Measurements from ENCODE around the gene CEP162. TPM values are rescaled to one million over a fixed set of nuclear protein-coding genes. Genes with fewer than 3 reads are reported as not detected.
"Not testable (repeated sequence)": the region's sequence is repeated elsewhere in the genome, so short reads cannot be mapped to it uniquely, and the experiment has no call there.

CEP162 gene
- total RNA-seq, 2 donors from 2014 or later: 6.9 to 9.8 TPM

DNA sequence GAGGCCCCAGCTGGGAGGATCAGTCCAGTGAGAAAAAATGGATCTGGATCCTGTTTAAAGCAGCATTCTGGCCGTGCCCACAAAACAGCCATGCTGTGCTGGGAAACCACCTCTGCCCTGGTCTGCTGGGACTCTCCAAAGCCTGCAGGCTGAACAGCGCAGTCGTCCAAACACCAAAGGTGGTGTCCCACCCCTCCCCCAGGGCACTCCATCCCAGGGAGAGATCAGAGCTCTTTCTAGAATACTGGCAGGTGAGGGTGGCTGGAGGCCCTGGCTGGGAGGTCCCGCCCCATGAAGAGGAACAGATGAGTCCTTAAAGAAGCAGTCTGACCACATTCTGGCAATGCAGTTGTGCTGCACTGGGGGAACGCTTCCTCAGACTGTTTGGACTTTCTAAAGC, 109.3 kb downstream of the CEP162 start:
- no peaks in the 10 kb centered on the region for H3K4me1 Mint-ChIP-seq (ENCODE audit: low read depth in 2 of 2)
- DNase-seq (ENCODE audit: low spot score): no peak
- ATAC-seq: peak in 1 of 2 donors; percentile 32
- no peak overlapping the region for H3K27ac Mint-ChIP-seq
- peaks cover 9% of the 10 kb centered on the region for H3K36me3 Mint-ChIP-seq
- no peak overlapping the region for H3K4me3 Mint-ChIP-seq
- H3K9me3 Mint-ChIP-seq: peaks cover 3% of the 10 kb centered on the region
- H3K27me3 Mint-ChIP-seq: peaks cover 0 to 8% of the 10 kb centered on the region in 2 donors

DNA sequence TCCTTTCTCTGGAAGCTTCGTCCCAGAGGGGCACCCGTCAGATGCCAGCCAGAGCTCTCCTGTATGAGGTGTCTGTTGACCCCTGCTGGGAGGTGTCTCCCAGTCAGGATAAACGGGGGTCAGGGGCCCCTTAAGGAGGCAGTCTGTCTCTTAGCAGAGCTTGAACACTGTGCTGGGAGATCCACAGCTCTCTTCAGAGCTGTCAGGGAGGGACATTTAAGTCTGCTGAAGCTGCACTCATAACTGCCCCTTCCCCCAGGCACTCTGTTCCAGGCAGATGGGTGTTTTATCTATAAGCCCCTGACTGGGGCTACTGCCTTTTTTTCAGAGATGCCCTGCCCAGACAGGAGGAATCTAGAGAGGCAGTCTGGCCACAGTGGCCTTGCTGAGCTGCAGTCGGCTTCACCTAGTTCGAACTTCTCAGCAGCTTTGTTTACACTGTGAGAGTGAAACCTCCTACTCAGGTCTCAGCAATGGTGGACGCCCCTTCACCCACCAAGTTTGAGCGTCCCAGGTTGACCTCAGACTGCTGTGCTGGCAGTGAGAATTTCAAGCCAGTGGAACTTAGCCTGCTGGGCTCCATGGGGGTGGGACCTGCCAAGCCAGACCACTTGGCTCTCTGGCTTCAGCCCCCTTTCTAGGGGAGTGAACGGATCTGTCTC, 112.4 kb downstream of the CEP162 start:
- ATAC-seq; DNase-seq (ENCODE audit: low spot score); H3K4me3 Mint-ChIP-seq; H3K9me3 Mint-ChIP-seq; H3K36me3 Mint-ChIP-seq; H3K27ac Mint-ChIP-seq; H3K4me1 Mint-ChIP-seq (ENCODE audit: low read depth in 2 of 2): not testable (repeated sequence)
- peaks cover 0 to 19% of the 10 kb centered on the region in 2 donors for H3K27me3 Mint-ChIP-seq

DNA sequence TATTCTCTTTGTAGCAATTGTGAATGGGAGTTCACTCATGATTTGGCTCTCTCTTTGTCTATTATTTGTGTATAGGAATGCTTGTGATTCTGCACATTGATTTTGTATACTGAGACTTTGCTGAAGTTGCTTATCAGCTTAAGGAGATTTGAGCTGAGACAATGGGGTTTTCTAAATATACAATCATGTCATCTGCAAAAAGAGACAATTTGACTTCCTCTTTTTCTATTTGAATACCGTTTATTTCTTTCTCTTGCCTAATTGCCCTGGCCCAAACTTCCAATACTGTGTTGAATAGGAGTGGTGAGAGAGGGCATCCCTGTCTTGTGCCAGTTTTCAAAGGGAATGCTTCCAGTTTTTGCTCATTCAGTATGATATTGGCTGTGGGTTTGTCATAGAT, 116.1 kb downstream of the CEP162 start:
- H3K27ac Mint-ChIP-seq; DNase-seq (ENCODE audit: low spot score); ATAC-seq; H3K36me3 Mint-ChIP-seq; H3K4me1 Mint-ChIP-seq (ENCODE audit: low read depth in 2 of 2); H3K4me3 Mint-ChIP-seq; H3K9me3 Mint-ChIP-seq: not testable (repeated sequence)
- H3K27me3 Mint-ChIP-seq: peaks cover 0 to 20% of the 10 kb centered on the region in 2 donors

- no peak overlapping the region for H3K4me3 Mint-ChIP-seq
- H3K36me3 Mint-ChIP-seq: no peaks in the 10 kb centered on the region
- peaks cover 9% of the 10 kb centered on the region for H3K9me3 Mint-ChIP-seq
- ATAC-seq (no peak), DNase-seq (ENCODE audit: low spot score) (no peak)
- H3K4me1 Mint-ChIP-seq (ENCODE audit: low read depth in 2 of 2): no peaks in the 10 kb centered on the region
- H3K27ac Mint-ChIP-seq: no peak overlapping the region
- peaks cover 5 to 17% of the 10 kb centered on the region in 2 donors for H3K27me3 Mint-ChIP-seq
These were observed 119.9 kb downstream of the CEP162 start for GRCh38 chr6:84107495-84107894.

GRCh38 chr6:84105215-84105924, 122.1 kb downstream of the CEP162 start:
- H3K4me1 Mint-ChIP-seq (ENCODE audit: low read depth in 2 of 2); DNase-seq (ENCODE audit: low spot score); H3K9me3 Mint-ChIP-seq; H3K36me3 Mint-ChIP-seq; H3K4me3 Mint-ChIP-seq; ATAC-seq; H3K27ac Mint-ChIP-seq: not testable (repeated sequence)
- H3K27me3 Mint-ChIP-seq: peaks cover 10 to 26% of the 10 kb centered on the region in 2 donors

- H3K27me3 Mint-ChIP-seq: peaks cover 10 to 24% of the 10 kb centered on the region in 2 donors
- ATAC-seq (no peak), DNase-seq (ENCODE audit: low spot score) (no peak)
- H3K9me3 Mint-ChIP-seq: peaks cover 5% of the 10 kb centered on the region
- no peak overlapping the region for H3K27ac Mint-ChIP-seq
- H3K36me3 Mint-ChIP-seq: no peaks in the 10 kb centered on the region
- H3K4me1 Mint-ChIP-seq (ENCODE audit: low read depth in 2 of 2): no peaks in the 10 kb centered on the region
- no peak overlapping the region for H3K4me3 Mint-ChIP-seq
These were observed 124.4 kb downstream of the CEP162 start for GRCh38 chr6:84103029-84103428.

DNA sequence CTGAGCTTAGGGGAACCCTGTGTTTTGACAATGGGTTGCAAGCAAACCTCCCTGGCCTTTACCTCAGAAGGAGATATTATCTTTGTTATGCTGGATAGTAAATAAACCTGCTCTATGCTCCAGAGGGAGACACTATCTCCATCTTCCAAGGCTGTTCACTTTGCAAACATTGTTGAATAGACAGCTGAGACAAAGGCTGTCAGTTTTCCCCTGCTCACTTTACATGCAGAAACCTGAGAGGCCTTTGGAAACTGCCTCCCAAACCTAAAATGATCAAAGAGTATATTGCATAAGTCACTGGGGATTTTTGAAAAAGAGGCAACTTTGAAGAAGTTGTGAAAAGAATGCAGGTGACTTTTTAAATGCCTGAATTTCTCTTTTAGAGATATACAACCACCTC, 132.3 kb downstream of the CEP162 start:
- DNase-seq (ENCODE audit: low spot score) (no peak), ATAC-seq (no peak)
- Mint-ChIP-seq H3K4me3 (no peak overlapping the region), H3K4me1 (ENCODE audit: low read depth in 2 of 2) (no peaks in the 10 kb centered on the region), H3K27ac (no peak overlapping the region), H3K36me3 (no peaks in the 10 kb centered on the region), H3K9me3 (peaks cover 8% of the 10 kb centered on the region), H3K27me3 (peaks cover 0 to under 1% of the 10 kb centered on the region in 2 donors)

DNA sequence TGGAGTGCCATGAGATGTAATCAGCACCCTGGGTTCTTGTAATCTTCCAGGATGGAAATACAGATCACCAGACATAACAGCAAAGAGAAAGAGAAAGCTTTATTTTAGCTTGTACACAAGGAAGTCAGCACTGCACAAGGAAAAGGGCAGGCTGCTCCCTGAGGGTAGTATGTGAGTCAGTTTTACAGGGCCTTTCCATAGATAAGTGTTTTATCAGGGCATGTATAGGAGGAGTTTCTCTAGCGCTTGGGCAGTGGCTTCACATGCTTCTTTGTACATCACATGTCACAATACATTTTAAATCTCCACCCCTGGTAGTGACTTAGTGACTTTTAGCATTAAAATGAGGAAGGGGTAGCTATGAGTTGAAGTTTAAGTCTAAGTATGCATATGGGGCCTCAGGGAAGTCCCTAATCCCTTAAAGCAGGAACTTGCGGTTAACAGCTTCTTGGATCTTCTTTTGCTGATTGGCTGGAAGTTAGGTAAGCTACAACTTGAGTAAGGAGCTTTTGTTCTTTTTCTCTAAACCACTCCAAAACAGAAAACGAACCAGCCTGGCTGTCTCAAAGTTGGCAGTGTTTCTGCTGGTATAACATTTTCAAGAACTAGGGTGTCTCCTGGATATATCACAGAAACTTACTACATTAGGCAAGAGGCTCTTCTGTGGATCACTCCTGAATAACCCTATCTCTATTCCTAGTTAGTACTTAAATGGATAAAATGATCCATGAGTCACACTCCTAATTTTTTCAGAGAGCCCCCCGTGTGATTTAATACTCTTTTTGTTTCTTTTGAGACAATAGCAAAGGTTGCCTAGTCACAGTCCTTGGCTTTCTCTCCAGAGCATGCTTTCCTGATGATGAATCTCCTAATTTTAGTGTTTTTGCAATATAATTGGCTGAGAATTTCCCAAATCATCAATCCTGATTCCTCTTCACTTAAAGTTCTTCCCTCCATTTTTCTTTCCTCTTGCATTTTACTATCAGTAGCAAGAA, 133.7 kb downstream of the CEP162 start:
- Mint-ChIP-seq H3K36me3 (no peaks in the 10 kb centered on the region), H3K4me3 (no peak overlapping the region), H3K27me3 (no peaks in the 10 kb centered on the region), H3K9me3 (peaks cover 8% of the 10 kb centered on the region), H3K4me1 (ENCODE audit: low read depth in 2 of 2) (no peaks in the 10 kb centered on the region), H3K27ac (no peak overlapping the region)
- DNase-seq (ENCODE audit: low spot score) (no peak), ATAC-seq (no peak)

GRCh38 chr6:84089552-84089951, 137.9 kb downstream of the CEP162 start:
- no peaks in the 10 kb centered on the region for H3K27me3 Mint-ChIP-seq

DNA sequence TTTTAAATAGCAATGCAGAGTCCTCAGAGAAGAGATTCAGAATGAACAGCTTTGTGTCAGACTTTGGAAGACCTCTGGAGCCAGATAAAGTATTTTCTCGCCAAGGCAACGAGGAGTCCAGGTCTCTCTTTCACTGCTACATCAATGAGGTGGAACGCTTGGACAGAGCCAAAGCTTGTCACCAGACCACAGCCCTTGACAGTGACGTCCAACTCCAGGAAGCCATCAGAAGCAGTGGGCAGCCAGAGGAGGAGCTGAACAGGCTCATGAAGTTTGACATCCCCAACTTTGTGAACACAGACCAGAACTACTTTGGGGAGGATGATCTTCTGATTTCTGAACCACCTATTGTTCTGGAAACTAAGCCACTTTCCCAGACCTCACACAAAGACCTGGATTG, 138.4 kb downstream of the CEP162 start:
- no peak overlapping the region for H3K27ac Mint-ChIP-seq
- H3K9me3 Mint-ChIP-seq: peaks cover 8% of the 10 kb centered on the region
- H3K4me1 Mint-ChIP-seq (ENCODE audit: low read depth in 2 of 2): no peaks in the 10 kb centered on the region
- no peak for DNase-seq (ENCODE audit: low spot score)
- no peak for ATAC-seq
- no peaks in the 10 kb centered on the region for H3K27me3 Mint-ChIP-seq
- no peak overlapping the region for H3K4me3 Mint-ChIP-seq
- H3K36me3 Mint-ChIP-seq: no peaks in the 10 kb centered on the region

More at GRCh38 chr6:84089552-84089951, 137.9 kb downstream of the CEP162 start:
- no peak overlapping the region for H3K27ac Mint-ChIP-seq
- no peak overlapping the region for H3K4me3 Mint-ChIP-seq
- no peaks in the 10 kb centered on the region for H3K4me1 Mint-ChIP-seq (ENCODE audit: low read depth in 2 of 2)
- H3K36me3 Mint-ChIP-seq: no peaks in the 10 kb centered on the region
- ATAC-seq: no peak
- DNase-seq (ENCODE audit: low spot score): no peak
- peaks cover 8% of the 10 kb centered on the region for H3K9me3 Mint-ChIP-seq

DNA sequence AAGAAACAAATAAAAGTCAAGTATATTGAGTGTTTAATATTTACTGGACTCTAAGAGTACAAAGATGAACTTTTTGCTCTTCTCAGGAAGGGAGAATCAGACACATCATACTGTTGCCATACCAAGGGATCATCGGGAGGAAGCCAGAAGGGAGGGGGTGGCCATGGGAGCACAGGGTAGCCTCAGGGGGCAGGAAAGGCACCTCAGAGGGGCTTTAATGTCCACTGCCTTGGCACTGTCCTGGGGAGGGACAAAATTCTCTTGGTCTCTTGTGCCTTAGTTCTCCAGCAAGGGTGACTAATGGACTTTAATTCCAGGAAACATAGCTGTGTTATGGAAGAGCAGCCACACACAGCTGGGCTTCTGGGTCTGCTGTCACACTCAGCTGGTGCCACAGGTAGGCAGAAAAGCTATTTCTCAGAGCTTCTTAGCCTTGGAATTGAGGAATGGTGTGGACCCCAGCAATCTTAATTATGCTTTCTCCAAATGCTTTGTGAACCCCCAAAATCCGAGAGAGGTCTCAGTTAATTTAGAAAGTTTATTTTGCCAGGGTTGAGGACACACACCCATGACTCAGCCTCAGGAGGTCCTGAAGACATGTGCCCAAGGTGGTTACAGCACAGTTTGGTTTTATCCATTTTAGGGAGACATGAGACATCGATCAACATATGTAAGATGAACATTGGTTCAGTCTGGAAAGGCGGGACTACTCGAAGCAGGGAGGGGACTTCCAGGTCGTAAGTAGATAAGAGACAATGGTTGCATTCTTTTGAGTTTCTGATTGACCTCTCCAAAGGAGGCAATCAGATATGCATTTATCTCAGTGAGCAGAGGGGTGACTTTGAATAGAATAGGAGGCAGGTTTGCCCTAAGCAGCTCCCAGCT, 140.7 kb downstream of the CEP162 start:
- Mint-ChIP-seq H3K27me3 (peaks cover 0 to 6% of the 10 kb centered on the region in 2 donors), H3K4me3 (no peak overlapping the region)
- ATAC-seq: peak in 1 of 2 donors; percentile 52

GRCh38 chr6:84086056-84086455, 141.4 kb downstream of the CEP162 start:
- DNase-seq (ENCODE audit: low spot score): no peak
- no peaks in the 10 kb centered on the region for H3K9me3 Mint-ChIP-seq
- no peak overlapping the region for H3K27ac Mint-ChIP-seq
- H3K4me3 Mint-ChIP-seq: no peak overlapping the region
- no peak for ATAC-seq
- H3K36me3 Mint-ChIP-seq: no peaks in the 10 kb centered on the region
- no peaks in the 10 kb centered on the region for H3K4me1 Mint-ChIP-seq (ENCODE audit: low read depth in 2 of 2)
- H3K27me3 Mint-ChIP-seq: peaks cover 0 to 6% of the 10 kb centered on the region in 2 donors

More for the DNA sequence above, 140.7 kb downstream of the CEP162 start:
- Mint-ChIP-seq H3K27ac (no peak overlapping the region), H3K36me3 (no peaks in the 10 kb centered on the region), H3K9me3 (no peaks in the 10 kb centered on the region), H3K4me1 (ENCODE audit: low read depth in 2 of 2) (no peaks in the 10 kb centered on the region)
- DNase-seq (ENCODE audit: low spot score): no peak

DNA sequence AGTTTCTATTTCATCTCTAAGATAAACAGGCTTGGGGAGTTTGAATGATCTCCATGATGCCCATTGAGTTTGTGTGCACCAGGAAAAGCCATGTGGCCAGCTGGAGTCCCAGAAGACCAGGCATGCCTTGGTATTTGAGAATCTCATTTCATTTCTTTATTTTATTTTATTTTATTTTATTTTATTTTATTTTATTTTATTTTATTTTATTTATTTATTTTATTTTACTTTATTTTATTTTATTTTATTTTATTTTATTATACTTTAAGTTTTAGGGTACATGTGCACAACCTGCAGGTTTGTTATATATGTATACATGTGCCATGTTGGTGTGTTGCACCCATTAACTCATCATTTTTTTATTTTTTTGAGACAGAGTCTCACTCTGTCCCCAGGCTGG, 142.7 kb downstream of the CEP162 start:
- DNase-seq (ENCODE audit: low spot score); H3K36me3 Mint-ChIP-seq; H3K4me3 Mint-ChIP-seq; H3K27ac Mint-ChIP-seq; H3K9me3 Mint-ChIP-seq; H3K27me3 Mint-ChIP-seq; H3K4me1 Mint-ChIP-seq (ENCODE audit: low read depth in 2 of 2); ATAC-seq: not testable (repeated sequence)

All from natural killer cell treated with Interleukin-12 subunit alpha and Interleukin-12 subunit beta and Interleukin-15 and Interleukin-18, amount 100 ng/mL, for 72 hours (primary cell).